GM18868 (cell line): ENCODE results near the gene ICAM5.

Experiments
- ATAC-seq: cut with Tn5 transposase; IDR thresholded peaks from one replicate; pipeline ENCODE4 v1.9.1; 2021; ENCODE audit warnings: mild to moderate bottlenecking, moderate library complexity; ENCODE audit not compliant: unreplicated experiment

Gene ICAM5

DNA sequence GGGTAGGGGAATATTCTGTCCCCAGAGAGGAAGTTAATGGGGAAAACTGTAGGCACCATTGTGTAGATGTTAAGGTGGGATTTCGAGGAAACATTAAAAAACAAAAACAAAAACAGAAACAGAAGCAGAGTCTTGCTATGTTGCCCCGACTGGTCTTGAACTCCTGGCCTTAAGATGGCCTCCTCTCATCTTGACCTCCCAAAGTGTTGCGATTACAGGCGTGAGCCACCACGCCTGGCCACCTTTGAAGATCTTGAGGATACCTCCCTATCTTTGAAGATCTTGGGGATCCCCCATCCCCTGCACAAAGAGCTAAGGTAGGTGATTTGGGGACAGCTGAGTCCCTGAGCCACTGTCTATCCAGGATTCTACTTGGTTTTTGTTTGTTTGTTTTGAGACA lies 50.2 kb downstream of the ICAM5 start:
- no peak for ATAC-seq

DNA sequence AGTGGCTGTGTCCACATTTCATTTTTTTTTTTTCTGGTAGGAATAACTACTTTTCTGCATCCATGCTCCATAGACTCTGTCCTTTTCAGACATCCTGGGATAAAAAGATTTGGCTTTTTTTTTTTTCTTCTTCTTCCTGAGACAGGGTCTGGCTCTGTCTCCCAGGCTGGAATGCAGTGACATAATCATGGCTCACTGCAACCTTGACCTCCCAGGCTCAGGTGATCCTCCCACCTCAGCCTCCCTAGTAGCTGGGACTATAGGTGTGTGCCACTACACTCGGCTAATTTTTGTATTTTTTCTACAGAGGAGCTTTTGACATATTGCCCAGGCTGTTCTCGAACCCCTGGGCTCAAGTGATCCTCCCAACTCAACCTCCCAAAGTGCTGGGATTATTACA lies 53.7 kb downstream of the ICAM5 start:
- ATAC-seq, result no peak

DNA sequence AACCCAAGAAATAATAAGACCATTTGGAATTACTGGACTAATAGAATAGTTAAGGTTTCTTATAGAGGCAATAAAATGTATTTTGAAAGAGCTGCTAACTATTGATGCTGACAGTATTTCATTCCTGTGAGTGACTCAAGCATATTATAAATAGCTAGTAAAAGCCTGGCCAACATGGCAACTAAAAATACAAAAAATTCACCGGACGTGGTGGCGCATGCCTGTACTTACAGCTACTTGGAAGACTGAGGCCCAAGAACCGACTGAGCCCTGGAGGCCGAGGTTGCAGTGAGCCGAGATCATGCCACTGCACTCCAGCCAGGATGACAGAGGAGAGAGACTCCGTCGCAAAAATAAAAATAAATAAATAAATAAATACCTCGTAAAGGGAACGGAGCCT lies 55.0 kb downstream of the ICAM5 start:
- ATAC-seq, result no peak
